Measurements from ENCODE around the gene GDAP1L1.
"Not testable (repeated sequence)": the region's sequence is repeated elsewhere in the genome, so short reads cannot be mapped to it uniquely, and the experiment has no call there.

GDAP1L1 gene

GRCh38 chr20:44217342-44218092 lies 29.6 kb upstream of the GDAP1L1 start:
- in situ Hi-C loops (cut with HindIII; ENCODE audit: low pct_ligation_motif_present, low pct_unique_long_range_greater_than_20kb, low sequenced_read_pairs) = no loop called here
- peak; percentile 77 for DNase-seq

DNA sequence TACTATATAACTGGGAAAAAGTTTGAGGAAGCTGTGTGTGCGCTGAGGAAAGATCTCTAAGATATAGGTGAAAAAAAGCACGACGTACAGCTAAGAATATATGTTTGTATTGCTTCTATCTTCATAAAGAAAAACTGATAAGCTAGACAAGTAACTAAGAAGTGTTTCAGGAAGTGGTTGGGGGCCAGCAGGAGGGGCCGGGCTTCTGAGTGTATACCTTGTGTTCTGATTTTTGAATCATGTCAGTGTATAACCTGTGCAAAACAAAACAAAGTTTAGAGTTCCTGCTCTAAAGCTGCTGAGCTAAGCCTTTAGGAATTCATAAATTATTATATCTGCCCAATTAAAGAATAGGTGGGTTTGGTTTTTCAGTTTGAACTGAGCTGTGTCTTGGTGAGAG lies 28.7 kb upstream of the GDAP1L1 start:
- in situ Hi-C loops (cut with HindIII; ENCODE audit: low pct_ligation_motif_present, low pct_unique_long_range_greater_than_20kb, low sequenced_read_pairs) = no loop called here
- DNase-seq = no peak

DNA sequence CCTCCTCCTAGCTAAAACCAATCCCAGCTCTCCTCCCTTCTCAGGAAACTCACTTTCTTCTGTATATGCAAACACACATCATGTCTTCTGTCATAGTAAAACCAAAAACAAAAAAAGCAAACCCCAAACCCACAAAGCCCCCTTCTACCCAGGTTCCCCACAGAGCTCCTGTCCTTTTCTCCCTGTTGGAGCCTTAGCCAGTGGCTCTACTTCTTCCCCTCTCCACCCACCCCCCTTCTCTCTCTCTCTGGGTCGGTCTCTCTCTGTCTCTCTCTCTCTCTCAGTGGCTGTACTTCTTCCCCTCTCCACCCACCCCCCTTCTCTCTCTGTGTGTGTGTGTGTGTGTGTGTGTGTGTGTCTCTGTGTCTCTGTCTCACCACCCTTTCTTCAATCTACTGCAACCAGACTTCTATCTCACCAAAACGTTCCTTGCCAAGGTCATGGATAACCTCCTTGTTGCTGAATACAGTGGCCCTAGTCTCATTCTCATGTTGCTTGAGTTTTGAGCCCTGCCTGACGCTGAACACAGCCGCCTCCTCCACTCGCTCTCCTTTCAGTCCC lies 27.9 kb upstream of the GDAP1L1 start:
- DNase-seq = no peak
- in situ Hi-C loops (cut with HindIII; ENCODE audit: low pct_ligation_motif_present, low pct_unique_long_range_greater_than_20kb, low sequenced_read_pairs) = no loop called here

GRCh38 chr20:44219791-44220190 lies 27.3 kb upstream of the GDAP1L1 start:
- no peak for DNase-seq
- in situ Hi-C loops (cut with HindIII; ENCODE audit: low pct_ligation_motif_present, low pct_unique_long_range_greater_than_20kb, low sequenced_read_pairs) = no loop called here

DNA sequence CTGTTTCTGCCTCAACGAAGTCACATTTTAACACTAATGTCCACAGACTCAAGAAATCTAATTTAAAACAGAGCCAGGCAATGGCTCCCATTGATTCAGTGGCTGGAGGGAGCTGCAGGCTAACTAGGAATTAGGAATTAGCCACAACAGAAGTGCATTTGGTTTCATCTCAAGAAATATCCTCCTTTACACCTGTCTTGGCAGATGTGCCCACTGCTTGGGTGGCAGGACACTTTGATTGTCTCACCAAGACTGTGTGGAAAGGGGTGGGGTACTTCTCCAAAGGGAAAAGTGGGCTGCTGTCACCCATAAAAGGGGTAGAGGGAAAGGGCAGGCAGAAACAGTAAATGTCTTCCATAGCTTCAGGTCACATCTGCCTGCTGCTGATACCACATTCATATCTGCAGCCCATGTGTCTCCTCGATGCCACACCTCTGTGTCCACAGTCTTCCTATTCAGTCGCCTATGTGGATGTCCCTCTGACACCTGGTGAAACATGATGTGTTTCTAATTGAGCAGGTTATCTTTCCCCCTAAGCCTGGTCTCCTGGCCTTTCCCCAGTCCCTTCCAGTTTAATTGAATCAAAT lies 25.6 kb upstream of the GDAP1L1 start:
- DNase-seq = no peak
- in situ Hi-C loops (cut with HindIII; ENCODE audit: low pct_ligation_motif_present, low pct_unique_long_range_greater_than_20kb, low sequenced_read_pairs) = no loop called here

GRCh38 chr20:44222027-44222426 lies 25.1 kb upstream of the GDAP1L1 start:
- in situ Hi-C loops (cut with HindIII; ENCODE audit: low pct_ligation_motif_present, low pct_unique_long_range_greater_than_20kb, low sequenced_read_pairs) = no loop called here
- no peak for DNase-seq

GRCh38 chr20:44222633-44223368 lies 24.3 kb upstream of the GDAP1L1 start:
- in situ Hi-C loops (cut with HindIII; ENCODE audit: low pct_ligation_motif_present, low pct_unique_long_range_greater_than_20kb, low sequenced_read_pairs) = no loop called here
- DNase-seq = no peak

GRCh38 chr20:44223721-44224120 lies 23.4 kb upstream of the GDAP1L1 start:
- in situ Hi-C loops (cut with HindIII; ENCODE audit: low pct_ligation_motif_present, low pct_unique_long_range_greater_than_20kb, low sequenced_read_pairs) = no loop called here
- DNase-seq = no peak

GRCh38 chr20:44224637-44225036 lies 22.5 kb upstream of the GDAP1L1 start:
- no peak for DNase-seq
- in situ Hi-C loops (cut with HindIII; ENCODE audit: low pct_ligation_motif_present, low pct_unique_long_range_greater_than_20kb, low sequenced_read_pairs) = no loop called here

- in situ Hi-C loops (cut with HindIII; ENCODE audit: low pct_ligation_motif_present, low pct_unique_long_range_greater_than_20kb, low sequenced_read_pairs) = no loop called here
- DNase-seq = no peak
These were observed 18.4 kb upstream of the GDAP1L1 start for GRCh38 chr20:44228465-44229258.

DNA sequence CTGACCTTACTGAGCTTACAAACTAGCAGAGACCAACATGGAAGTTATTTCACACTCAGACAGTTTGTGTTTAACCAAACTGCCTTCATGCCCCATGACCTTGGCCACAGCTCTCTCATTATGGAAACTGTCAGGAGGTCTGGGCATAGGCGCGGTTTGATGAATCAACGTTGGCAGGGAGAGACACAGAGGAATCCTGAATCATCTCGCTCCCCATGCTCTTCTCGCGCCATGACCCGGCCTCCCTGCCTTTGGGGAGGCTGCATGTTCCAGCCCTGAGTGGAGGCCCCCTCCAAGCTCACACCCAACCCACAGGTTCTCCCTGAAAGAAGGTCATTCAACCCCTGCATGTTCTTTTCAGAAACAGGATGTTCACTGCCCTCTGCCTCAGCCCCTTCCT lies 15.9 kb upstream of the GDAP1L1 start:
- in situ Hi-C loops (cut with HindIII; ENCODE audit: low pct_ligation_motif_present, low pct_unique_long_range_greater_than_20kb, low sequenced_read_pairs) = no loop called here
- peak; percentile 70 for DNase-seq

DNA sequence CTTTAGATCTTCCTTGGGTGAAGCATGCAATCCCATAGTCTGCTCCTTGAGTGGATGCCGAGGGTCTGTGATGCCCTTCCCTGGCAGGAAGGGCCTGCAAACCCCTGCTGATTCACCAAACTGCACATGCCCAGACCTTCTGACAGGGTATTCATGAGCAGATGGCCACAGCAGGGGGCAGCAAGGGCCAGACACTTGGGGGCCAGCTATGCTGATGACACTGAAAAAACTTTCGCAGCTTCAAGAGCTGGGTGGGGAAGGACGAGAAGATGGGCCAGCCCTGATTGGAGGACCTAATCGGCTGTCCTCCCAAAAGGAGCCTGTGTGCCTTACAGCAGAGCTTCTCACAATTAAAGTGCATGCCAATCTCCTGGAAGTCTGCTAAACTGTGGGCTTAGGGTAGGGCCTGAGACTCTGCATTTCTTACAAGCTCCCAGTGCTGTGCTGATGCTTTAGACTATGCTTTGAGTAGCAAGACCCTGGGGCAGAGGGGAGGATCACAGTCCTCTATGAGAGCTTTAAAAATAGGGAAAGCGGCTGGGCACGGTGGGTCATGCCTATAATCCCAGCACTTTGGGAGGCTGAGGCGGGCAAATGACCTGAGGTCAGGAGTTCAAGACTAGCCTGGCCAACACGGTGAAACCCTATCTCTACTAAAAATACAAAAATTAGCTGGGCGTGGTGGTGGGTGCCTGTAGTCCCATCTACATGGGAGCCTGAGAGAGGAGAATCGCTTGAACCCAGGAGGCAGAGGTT lies 15.2 kb upstream of the GDAP1L1 start:
- in situ Hi-C loops (cut with HindIII; ENCODE audit: low pct_ligation_motif_present, low pct_unique_long_range_greater_than_20kb, low sequenced_read_pairs) = no loop called here

DNA sequence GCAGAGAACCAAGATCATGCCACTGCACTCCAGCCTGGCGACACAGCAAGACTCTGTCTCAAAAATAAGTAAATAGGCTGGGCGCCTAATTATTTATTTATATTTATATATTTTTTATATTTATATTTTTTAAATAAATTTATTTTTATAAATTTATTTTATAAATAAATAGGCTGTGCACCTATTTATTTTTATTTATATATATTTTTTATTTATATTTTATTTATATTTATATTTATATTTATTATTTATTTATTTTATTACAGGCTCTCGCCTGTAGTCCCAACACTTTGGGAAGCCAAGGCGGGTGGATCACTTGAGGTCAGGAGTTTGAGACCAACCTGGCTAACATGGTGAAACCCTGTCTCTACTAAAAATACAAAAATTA lies 14.6 kb upstream of the GDAP1L1 start:
- DNase-seq; in situ Hi-C loops (cut with HindIII; ENCODE audit: low pct_ligation_motif_present, low pct_unique_long_range_greater_than_20kb, low sequenced_read_pairs): not testable (repeated sequence)

More for the DNA sequence above, 15.2 kb upstream of the GDAP1L1 start:
- DNase-seq = peak; percentile 18

GRCh38 chr20:44233436-44234016 lies 13.6 kb upstream of the GDAP1L1 start:
- no peak for DNase-seq
- in situ Hi-C loops (cut with HindIII; ENCODE audit: low pct_ligation_motif_present, low pct_unique_long_range_greater_than_20kb, low sequenced_read_pairs) = no loop called here

GRCh38 chr20:44234566-44235317 lies 12.4 kb upstream of the GDAP1L1 start:
- in situ Hi-C loops (cut with HindIII; ENCODE audit: low pct_ligation_motif_present, low pct_unique_long_range_greater_than_20kb, low sequenced_read_pairs) = no loop called here
- DNase-seq = no peak

DNA sequence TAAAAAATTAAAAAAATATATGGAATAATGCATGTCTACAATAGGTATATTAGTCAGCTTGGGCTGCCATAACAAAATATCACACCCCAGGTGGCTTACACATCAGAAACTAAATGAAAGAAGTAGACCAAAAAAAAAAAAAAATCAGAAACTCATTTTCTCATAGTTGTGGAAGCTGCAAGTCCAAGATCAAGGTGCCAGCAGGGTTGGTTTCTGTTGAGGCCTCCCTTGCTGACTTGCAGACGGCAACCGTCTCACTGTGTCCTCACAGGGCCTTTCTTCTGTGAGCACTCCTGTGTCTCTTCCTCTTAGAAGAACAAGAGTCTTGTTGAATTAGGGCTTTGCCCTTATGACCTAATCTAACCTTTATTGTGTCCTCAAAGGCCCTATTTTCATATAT lies 11.4 kb upstream of the GDAP1L1 start:
- no peak for DNase-seq
- in situ Hi-C loops (cut with HindIII; ENCODE audit: low pct_ligation_motif_present, low pct_unique_long_range_greater_than_20kb, low sequenced_read_pairs) = no loop called here

GRCh38 chr20:44236840-44237239 lies 10.3 kb upstream of the GDAP1L1 start:
- in situ Hi-C loops (cut with HindIII; ENCODE audit: low pct_ligation_motif_present, low pct_unique_long_range_greater_than_20kb, low sequenced_read_pairs); DNase-seq: not testable (repeated sequence)
